HG02840 (cell line): ENCODE results near the gene KCNA10.

Experiments used
- ATAC-seq: cut with Tn5 transposase; IDR thresholded peaks from one replicate; pipeline ENCODE4 v1.9.1; 2021; ENCODE audit warnings: mild to moderate bottlenecking, moderate library complexity, moderate number of reproducible peaks; ENCODE audit not compliant: unreplicated experiment, low FRiP score

KCNA10 gene

GRCh38 chr1:110519125-110519810 lies at the start of gene KCNA10:
Gene KCNA10 (minus strand): TSS chr1:110519175. CDS start chr1:110518787, 388 bp downstream.
- no peak for ATAC-seq

- no peak for ATAC-seq
Observed at GRCh38 chr1:110566836-110567235, 47.9 kb upstream of the KCNA10 start.

GRCh38 chr1:110565565-110565964 lies 46.6 kb upstream of the KCNA10 start:
- no peak for ATAC-seq

GRCh38 chr1:110563089-110563488 lies 44.1 kb upstream of the KCNA10 start:
- ATAC-seq: no peak

GRCh38 chr1:110561596-110561995 lies 42.6 kb upstream of the KCNA10 start:
- ATAC-seq: no peak

GRCh38 chr1:110559157-110559556 lies 40.2 kb upstream of the KCNA10 start:
- no peak for ATAC-seq

GRCh38 chr1:110557481-110557880 lies 38.5 kb upstream of the KCNA10 start:
- ATAC-seq: no peak

GRCh38 chr1:110556471-110556807 lies 37.5 kb upstream of the KCNA10 start:
- ATAC-seq: no peak

- ATAC-seq: no peak
Observed at GRCh38 chr1:110555807-110556470, 37.0 kb upstream of the KCNA10 start.

- ATAC-seq: no peak
Observed at GRCh38 chr1:110554871-110555801, 36.2 kb upstream of the KCNA10 start.

- ATAC-seq: no peak
Observed at GRCh38 chr1:110551278-110551809, 32.4 kb upstream of the KCNA10 start.

GRCh38 chr1:110549831-110550230 lies 30.9 kb upstream of the KCNA10 start:
- no peak for ATAC-seq

- no peak for ATAC-seq
Observed at GRCh38 chr1:110548381-110548780, 29.4 kb upstream of the KCNA10 start.

- no peak for ATAC-seq
Observed at GRCh38 chr1:110547017-110547416, 28.0 kb upstream of the KCNA10 start.

GRCh38 chr1:110545492-110545891 lies 26.5 kb upstream of the KCNA10 start:
- no peak for ATAC-seq

GRCh38 chr1:110544753-110545152 lies 25.8 kb upstream of the KCNA10 start:
- ATAC-seq: no peak

- ATAC-seq: no peak
Observed at GRCh38 chr1:110542725-110543124, 23.8 kb upstream of the KCNA10 start.

GRCh38 chr1:110541906-110542395 lies 23.0 kb upstream of the KCNA10 start:
- ATAC-seq: no peak

GRCh38 chr1:110540891-110541685 lies 22.1 kb upstream of the KCNA10 start:
- no peak for ATAC-seq

GRCh38 chr1:110538921-110539320 lies 19.9 kb upstream of the KCNA10 start:
- ATAC-seq: no peak
